Stimulated activated CD8-positive, alpha-beta memory T cell treated with anti-CD3 and anti-CD28 coated beads, Interleukin-12 subunit alpha, Interleukin-12 subunit beta, amount 100 ng/mL, for 24 hours (primary cell): Measurements from ENCODE around the gene TSC22D4.
A peak's percentile ranks its signal among the peaks of the same experiment; 100 is the strongest.
"Not testable (repeated sequence)": the region's sequence is repeated elsewhere in the genome, so short reads cannot be mapped to it uniquely, and the experiment has no call there.

ENCODE experiments used
- DNase-seq: peaks from one replicate; pipeline ENCODE4 v3.0.0-alpha.2; 2020; ENCODE audit errors: extremely low read depth

TSC22D4 gene

DNA sequence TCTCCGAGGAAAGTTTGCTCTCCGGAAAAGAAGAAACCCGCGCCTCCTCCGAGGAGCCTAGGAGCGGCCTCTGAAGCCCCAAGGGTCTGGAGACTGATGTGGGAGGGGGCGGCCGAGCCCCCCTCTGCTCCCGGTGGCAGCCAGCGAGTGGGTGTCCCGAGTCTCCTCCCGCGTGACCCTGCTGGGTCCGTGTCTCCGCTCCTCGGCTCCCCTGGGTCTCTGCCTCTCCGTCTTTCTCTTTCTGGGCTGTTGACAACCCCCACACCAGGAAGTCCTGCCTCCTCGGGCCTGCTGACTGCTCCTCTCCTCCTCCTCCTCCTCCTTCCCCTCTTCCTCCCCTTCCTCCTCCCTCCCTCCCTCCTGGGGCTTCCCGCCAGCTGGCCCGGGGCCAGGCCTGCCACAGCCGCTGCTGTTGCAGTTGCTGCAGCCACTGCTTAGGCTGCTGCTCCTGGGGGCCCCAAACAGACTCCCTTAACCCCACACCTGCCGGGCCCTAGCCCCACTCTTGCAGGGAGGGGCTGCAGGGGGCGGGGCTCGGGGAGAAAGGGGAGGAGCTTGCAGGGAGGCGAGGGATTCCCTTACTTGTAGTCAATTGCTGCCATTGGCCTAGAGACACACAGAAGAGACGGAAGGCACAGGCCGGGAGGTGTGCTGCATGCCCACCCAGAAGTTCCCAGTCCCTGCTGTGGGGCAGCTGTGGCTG is at the start of gene TSC22D4:
Gene TSC22D4 (minus strand): TSS at position 257 of the 703 bp plus-strand sequence. CDS start 1,176 bp downstream, outside the sequence.
- DNase-seq = peak; percentile 58

DNA sequence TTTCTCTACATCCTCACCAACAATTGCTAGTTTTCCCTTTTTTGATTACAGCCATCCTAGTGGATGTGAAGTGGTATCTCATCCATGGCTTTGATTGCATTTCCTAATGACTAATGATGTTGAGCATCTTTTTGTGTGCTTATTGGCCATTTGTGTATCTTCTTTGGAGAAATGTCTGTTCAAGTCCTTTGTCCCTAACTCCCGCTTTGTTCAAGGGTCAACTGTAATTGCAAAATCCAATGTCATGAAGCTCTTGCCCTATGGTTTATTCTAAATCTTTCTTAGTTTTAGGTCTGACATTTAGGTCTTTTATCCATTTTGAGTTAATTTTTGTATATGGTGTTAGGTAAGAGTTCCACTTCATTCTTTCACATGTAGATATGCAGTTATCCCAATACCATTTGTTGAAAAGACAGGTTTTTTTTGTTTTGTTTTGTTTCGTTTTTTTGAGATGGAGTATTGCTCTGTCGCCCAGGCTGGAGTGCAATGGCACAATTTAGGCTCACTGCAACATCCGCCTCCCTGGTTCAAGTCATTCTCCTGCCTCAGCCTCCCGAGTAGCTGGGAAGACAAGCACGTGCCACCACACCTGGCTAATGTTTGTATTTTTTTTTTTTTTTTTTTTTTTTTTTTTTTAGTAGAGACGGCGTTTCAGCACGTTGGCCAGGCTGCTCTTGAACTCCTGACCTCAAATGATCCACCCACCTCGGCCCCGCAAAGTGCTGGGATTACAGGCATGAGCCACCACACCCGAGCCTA is 49.3 kb upstream of the TSC22D4 start:
- not testable (repeated sequence) for DNase-seq

DNA sequence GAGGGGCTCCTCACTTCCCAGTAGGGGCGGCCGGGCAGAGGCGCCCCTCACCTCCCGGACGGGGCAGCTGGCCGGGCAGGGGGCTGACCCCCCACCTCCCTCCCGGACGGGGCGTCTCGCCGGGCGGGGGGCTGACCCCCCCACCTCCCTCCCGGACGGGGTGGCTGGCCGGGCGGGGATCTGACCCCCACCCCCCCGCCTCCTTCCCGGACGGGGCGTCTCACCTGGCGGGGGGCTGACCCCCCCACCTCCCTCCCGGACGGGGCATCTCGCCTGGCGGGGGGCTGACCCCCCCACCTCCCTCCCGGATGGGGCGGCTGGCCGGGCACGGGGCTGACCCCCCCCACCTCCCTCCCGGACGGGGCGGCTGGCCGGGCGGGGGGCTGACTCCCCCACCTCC is 44.2 kb upstream of the TSC22D4 start:
- DNase-seq = not testable (repeated sequence)

- not testable (repeated sequence) for DNase-seq
These were observed 43.0 kb upstream of the TSC22D4 start for GRCh38 chr7:100521909-100522593.

DNA sequence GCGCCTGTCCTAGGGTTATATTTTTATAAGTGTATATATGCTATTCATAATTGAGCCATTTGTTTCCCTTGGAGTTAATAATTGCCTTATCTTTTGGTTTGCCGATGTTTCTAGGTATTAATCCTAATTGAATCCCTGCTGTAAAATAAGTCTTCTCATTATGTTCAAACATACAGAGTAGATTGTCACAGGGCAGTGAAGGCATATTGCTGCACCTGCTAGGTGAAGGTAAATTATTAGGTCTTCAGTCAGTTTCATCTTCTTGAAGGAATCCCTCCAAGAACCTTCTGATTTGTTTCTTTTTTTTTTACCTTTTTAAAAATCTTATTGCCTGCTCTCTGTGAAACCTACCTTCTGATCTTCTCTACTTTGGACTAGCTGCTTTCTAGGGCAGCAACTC is 42.1 kb upstream of the TSC22D4 start:
- no peak for DNase-seq

DNA sequence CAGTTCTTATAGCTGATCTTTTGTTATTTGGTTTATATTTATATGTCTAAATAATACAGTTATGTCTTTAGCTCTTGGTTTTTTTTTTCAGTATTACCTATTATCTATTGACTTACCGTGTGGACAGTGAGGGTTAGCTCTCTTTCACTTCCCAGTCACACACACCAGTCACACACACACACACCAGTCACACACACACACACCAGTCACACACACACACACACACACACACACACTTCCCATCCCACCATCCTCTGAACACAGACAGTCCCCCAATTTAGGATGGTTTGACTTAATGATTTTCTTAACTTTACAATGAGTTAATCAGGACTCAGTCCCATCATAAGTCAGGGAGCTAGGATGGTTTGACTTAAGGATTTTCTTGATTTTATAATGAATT is 41.1 kb upstream of the TSC22D4 start:
- DNase-seq = no peak

GRCh38 chr7:100519580-100519979 is 40.6 kb upstream of the TSC22D4 start:
- DNase-seq = no peak

- no peak for DNase-seq
These were observed 38.3 kb upstream of the TSC22D4 start for GRCh38 chr7:100517305-100517704.

DNA sequence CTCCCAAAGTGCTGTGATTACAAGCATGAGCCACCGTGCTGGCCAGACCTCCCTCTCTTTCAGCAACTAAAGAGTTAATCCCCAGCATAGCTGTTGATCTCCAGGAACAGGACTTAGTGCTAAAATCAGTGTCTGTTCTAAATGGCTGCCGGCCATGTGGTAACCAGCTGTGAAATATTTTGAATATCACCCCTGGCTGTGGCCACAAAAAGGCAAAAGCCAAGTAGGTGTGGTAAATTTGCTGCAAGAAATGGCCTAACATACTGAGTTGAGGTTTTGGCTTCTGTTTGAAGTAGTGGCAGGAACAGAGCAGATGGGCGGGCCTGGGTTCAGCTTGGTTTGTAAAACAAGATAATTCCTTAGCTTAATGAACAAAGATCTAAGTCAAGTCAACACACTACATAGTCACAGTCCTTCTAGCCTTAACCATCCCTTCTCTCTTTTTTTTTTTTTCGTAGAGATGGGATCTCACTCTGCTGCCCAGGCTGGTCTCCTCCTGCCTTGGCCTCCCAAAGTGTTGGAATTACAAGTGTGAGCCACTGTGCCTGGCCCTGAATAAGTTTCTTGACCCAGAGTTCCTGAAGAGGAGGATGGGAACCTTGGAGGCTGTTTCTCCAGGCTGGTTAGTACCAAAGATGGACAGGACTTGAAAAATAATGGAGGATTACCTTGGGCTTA is 37.3 kb upstream of the TSC22D4 start:
- no peak for DNase-seq

GRCh38 chr7:100515072-100515532 is 36.1 kb upstream of the TSC22D4 start:
- no peak for DNase-seq

- no peak for DNase-seq
These were observed 34.3 kb upstream of the TSC22D4 start for GRCh38 chr7:100513212-100513810.

- no peak for DNase-seq
These were observed 31.6 kb upstream of the TSC22D4 start for GRCh38 chr7:100510437-100511239.

- DNase-seq = no peak
These were observed 30.2 kb upstream of the TSC22D4 start for GRCh38 chr7:100509231-100509630.

DNA sequence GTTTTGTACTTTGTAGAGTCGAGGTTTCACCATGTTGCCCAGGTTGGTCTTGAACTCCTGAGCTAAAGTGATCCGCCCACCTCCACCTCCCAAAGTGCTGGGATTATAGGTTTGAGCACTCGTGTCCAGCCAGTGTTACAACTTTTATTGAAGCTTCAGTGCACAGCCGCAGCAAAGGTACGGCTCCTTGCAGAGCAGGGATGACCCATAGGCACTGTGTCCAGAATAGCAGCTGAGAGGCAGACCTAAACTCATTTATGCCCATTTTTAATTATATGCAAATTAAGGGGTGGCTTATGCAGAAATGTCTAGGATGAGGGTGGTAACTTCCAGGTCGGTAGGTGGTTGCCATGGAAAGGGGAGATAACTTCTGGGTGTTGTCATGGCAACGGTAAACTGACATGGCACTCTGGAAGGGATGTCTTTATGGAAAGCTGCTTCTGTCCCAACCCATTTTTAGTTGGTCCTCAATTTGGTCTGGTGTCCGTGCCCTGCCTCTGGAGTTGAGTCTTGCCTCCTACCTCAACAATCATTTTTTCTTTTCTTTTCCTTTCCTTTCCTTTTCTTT is 27.4 kb upstream of the TSC22D4 start:
- DNase-seq = no peak

DNA sequence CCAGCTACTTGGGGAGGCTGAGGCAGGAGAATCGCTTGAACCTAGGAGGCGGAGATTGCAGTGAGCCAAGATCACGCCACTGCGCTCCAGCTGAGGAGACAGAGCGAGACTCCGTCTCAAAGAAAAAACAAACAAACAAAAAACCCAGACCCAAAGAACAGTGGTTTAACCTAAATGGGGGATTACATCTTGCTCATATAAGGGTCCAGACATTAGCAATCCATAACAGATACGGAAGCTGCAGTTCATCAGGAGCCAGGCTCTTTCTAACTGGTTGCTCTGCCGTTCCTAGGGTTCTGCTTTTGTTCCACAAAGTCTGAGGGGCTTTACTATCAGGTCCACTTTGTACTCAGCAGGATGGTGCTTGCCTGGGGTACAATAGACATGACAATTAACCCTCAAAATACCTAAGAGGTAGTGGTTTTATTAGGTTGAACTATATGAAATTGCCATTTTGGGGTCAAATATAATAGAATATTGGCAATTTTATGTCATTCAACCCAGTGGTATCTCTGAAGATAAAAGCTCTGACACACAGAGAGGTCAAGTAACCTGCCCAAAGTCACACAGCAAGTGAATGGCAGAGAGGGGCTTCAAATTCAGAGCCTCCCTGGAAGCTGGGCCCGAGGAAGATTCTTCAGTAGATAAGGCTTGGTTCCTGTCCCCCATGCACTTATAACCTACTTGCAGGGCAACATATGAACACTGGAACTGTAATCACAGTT is 26.0 kb upstream of the TSC22D4 start:
- DNase-seq = no peak

- not testable (repeated sequence) for DNase-seq
These were observed 25.0 kb upstream of the TSC22D4 start for GRCh38 chr7:100504031-100504430.

DNA sequence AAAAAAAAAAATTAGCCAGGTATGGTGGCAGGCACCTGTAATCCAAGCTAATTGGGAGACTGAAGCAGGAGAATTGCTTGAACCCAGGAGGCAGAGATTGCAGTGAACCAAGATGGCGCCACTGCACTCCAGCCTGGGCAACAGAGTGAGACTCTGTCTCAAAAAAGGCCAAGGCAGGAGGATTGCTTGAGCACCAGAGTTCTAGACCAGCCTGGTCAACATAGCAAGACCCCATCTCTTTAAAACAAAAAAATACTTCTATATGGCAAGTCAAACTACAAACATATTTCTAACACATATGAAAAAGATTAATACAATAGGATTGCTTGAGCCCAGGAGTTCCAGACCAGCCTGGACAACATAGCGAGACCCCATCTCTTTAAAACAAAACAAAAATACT is 21.7 kb upstream of the TSC22D4 start:
- not testable (repeated sequence) for DNase-seq

- DNase-seq = no peak
These were observed 17.5 kb upstream of the TSC22D4 start for GRCh38 chr7:100496509-100496908.

GRCh38 chr7:100493476-100494264 is 14.7 kb upstream of the TSC22D4 start:
- no peak for DNase-seq
